DMS79 treated with DMSO at 0.1 percent for 48 hours (cell line): ENCODE data around the gene C11orf68.

Source experiments
- DNase-seq: peaks from one replicate; lab custom pipeline; 2025; lab: John Stamatoyannopoulos, UW

Gene C11orf68

GRCh38 chr11:65944191-65944590 lies 25.3 kb upstream of the C11orf68 start:
- DNase-seq, result no peak

- no peak for DNase-seq
These were observed 23.7 kb upstream of the C11orf68 start for GRCh38 chr11:65942531-65942930.

- no peak for DNase-seq
These were observed 23.0 kb upstream of the C11orf68 start for GRCh38 chr11:65941720-65942310.

- DNase-seq, result no peak
These were observed 18.9 kb upstream of the C11orf68 start for GRCh38 chr11:65937766-65938165.

- DNase-seq, result no peak
These were observed 15.2 kb upstream of the C11orf68 start for GRCh38 chr11:65934014-65934413.

GRCh38 chr11:65932558-65932919 lies 13.7 kb upstream of the C11orf68 start:
- DNase-seq, result no peak

GRCh38 chr11:65931773-65932557 lies 13.1 kb upstream of the C11orf68 start:
- DNase-seq, result no peak

GRCh38 chr11:65928667-65929066 lies 9.8 kb upstream of the C11orf68 start:
- no peak for DNase-seq

- DNase-seq, result no peak
These were observed 9.1 kb upstream of the C11orf68 start for GRCh38 chr11:65927904-65928397.

- DNase-seq, result no peak
These were observed 6.5 kb upstream of the C11orf68 start for GRCh38 chr11:65925397-65925796.

GRCh38 chr11:65922565-65922964 lies 3.7 kb upstream of the C11orf68 start:
- DNase-seq, result no peak

- DNase-seq, result no peak
These were observed 3.0 kb upstream of the C11orf68 start for GRCh38 chr11:65921876-65922275.

GRCh38 chr11:65921033-65921555 lies 2.2 kb upstream of the C11orf68 start:
- no peak for DNase-seq

GRCh38 chr11:65920372-65920802 lies 1.5 kb upstream of the C11orf68 start:
- no peak for DNase-seq

GRCh38 chr11:65919573-65920371 lies 910 bp upstream of the C11orf68 start:
- peak; percentile 18 for DNase-seq

- peak; percentile 93 for DNase-seq
These were observed 295 bp upstream of the C11orf68 start, which contains the start of gene DRAP1 for GRCh38 chr11:65919141-65919572. Gene DRAP1 (plus strand): TSS chr11:65919426. CDS start chr11:65919502, 76 bp downstream.

- no peak for DNase-seq
These were observed 1.2 kb downstream of the C11orf68 start for GRCh38 chr11:65917434-65918210.

GRCh38 chr11:65917077-65917433 lies 1.8 kb downstream of the C11orf68 start:
- DNase-seq, result no peak

- DNase-seq, result no peak
These were observed 2.5 kb downstream of the C11orf68 start for GRCh38 chr11:65916391-65916790.

- no peak for DNase-seq
These were observed 3.0 kb downstream of the C11orf68 start for GRCh38 chr11:65915821-65916251.

GRCh38 chr11:65915101-65915820 lies 3.6 kb downstream of the C11orf68 start:
- DNase-seq, result no peak
